Tongue (tissue), 2 donors: Measurements from ENCODE around the gene LHX3. TPM values are rescaled to one million over a fixed set of nuclear protein-coding genes. Genes with fewer than 3 reads are reported as not detected.

ENCODE experiments used
- DNase-seq: peaks from one replicate; pipeline ENCODE4 v3.0.0-alpha.2; 2015
- total RNA-seq: library from RNA; depleted of rRNA; stranded (reverse); fragments of >200 nt; gene quantifications from one replicate; pipeline ENCODE4 v1.2.3, GENCODE V29; 2014

LHX3 gene
- total RNA-seq, 1 donor from 2014 or later, result not detected

- no peak for DNase-seq
Measured at GRCh38 chr9:136207616-136208015, 2.7 kb upstream of the LHX3 start.

GRCh38 chr9:136206602-136207275 lies 1.8 kb upstream of the LHX3 start:
- DNase-seq, result peak; percentile 36

GRCh38 chr9:136205707-136205992 lies 722 bp upstream of the LHX3 start:
- no peak for DNase-seq

GRCh38 chr9:136204145-136204805 lies 653 bp downstream of the LHX3 start:
- DNase-seq, result no peak

- DNase-seq, result no peak
Measured at GRCh38 chr9:136203408-136204144, 1.4 kb downstream of the LHX3 start.

GRCh38 chr9:136202454-136203407 lies 2.2 kb downstream of the LHX3 start:
- no peak for DNase-seq

GRCh38 chr9:136201609-136202453 lies 3.1 kb downstream of the LHX3 start:
- DNase-seq, result peak; percentile 65

- no peak for DNase-seq
Measured at GRCh38 chr9:136201174-136201573, 3.8 kb downstream of the LHX3 start.

- DNase-seq, result no peak
Measured at GRCh38 chr9:136200424-136200823, 4.5 kb downstream of the LHX3 start.

GRCh38 chr9:136199391-136200288 lies 5.3 kb downstream of the LHX3 start:
- no peak for DNase-seq

- no peak for DNase-seq
Measured at GRCh38 chr9:136198605-136199083, 6.3 kb downstream of the LHX3 start.

- DNase-seq, result no peak
Measured at GRCh38 chr9:136197930-136198604, 6.9 kb downstream of the LHX3 start.

- no peak for DNase-seq
Measured at GRCh38 chr9:136197084-136197875, 7.6 kb downstream of the LHX3 start.

- DNase-seq, result no peak
Measured at GRCh38 chr9:136196404-136197083, 8.4 kb downstream of the LHX3 start.

- no peak for DNase-seq
Measured at GRCh38 chr9:136194540-136194939, 10.4 kb downstream of the LHX3 start.

- DNase-seq, result no peak
Measured at GRCh38 chr9:136193891-136194279, 11.0 kb downstream of the LHX3 start.

GRCh38 chr9:136193127-136193890 lies 11.6 kb downstream of the LHX3 start:
- no peak for DNase-seq
